Type B pancreatic cell (in vitro differentiated cells): ENCODE results near the gene SNW1. TPM values are rescaled to one million over a fixed set of nuclear protein-coding genes. Genes with fewer than 3 reads are reported as not detected.

Experiments used
- DNase-seq: peaks from one replicate; pipeline ENCODE4 v3.0.0; 2021; ENCODE audit warnings: mixed read lengths; ENCODE audit not compliant: unreplicated experiment; ENCODE audit errors: extremely low spot score
- H3K27ac Mint-ChIP-seq: 2 replicates; pipeline ENCODE4 v1.8.0; 2021; ENCODE audit warnings: mild to moderate bottlenecking, mixed read lengths
- H3K27me3 Mint-ChIP-seq: 2 replicates; pipeline ENCODE4 v1.8.0; 2021; ENCODE audit warnings: mixed read lengths
- H3K36me3 Mint-ChIP-seq: 2 replicates; pipeline ENCODE4 v1.8.0; 2021; ENCODE audit warnings: mixed read lengths
- H3K4me1 Mint-ChIP-seq: one replicate; pipeline ENCODE4 v1.8.0; 2021; ENCODE audit warnings: mixed read lengths; ENCODE audit not compliant: unreplicated experiment
- H3K4me3 Mint-ChIP-seq: 2 replicates; pipeline ENCODE4 v1.8.0; 2021; ENCODE audit warnings: mild to moderate bottlenecking, mixed read lengths
- H3K9me3 Mint-ChIP-seq: 2 replicates; pipeline ENCODE4 v1.8.0; 2021; ENCODE audit warnings: mixed read lengths
- CTCF ChIP-seq: fragments of 200-600 bp; sonication (generic); conservative IDR thresholded peaks from 2 replicates; pipeline ENCODE4 v1.5.0; 2021; ENCODE audit warnings: antibody characterized with exemption, mild to moderate bottlenecking
- total RNA-seq: library from RNA; stranded (reverse); gene quantifications from 2 replicates; pipeline ENCODE4 v1.2.1, GENCODE V29; 2021; ENCODE audit warnings: low replicate concordance

The SNW1 gene
- total RNA-seq, 1 donor from 2014 or later = 81.2 TPM

- H3K27me3 Mint-ChIP-seq = no peaks in the 10 kb centered on the region
- no peaks in the 10 kb centered on the region for H3K9me3 Mint-ChIP-seq
- peaks cover 30% of the 10 kb centered on the region for H3K4me1 Mint-ChIP-seq
- peaks cover 10% of the 10 kb centered on the region for H3K36me3 Mint-ChIP-seq
- H3K27ac Mint-ChIP-seq = peak within 1 kb of the TSS; percentile 85
- no peak for TF ChIP-seq CTCF
- DNase-seq = peak; percentile 84
- peak within 1 kb of the TSS; percentile 93 for H3K4me3 Mint-ChIP-seq
Observed at GRCh38 chr14:77707724-77708408, 53.1 kb downstream of the SNW1 start, which contains the start of the genes ALKBH1 and SLIRP. Gene ALKBH1, minus strand, starts transcription at chr14:77708023. Its CDS starts 19 bp downstream, at chr14:77708004. Gene SLIRP, plus strand, starts transcription at chr14:77708103. Its CDS starts 9 bp downstream, at chr14:77708112.

GRCh38 chr14:77707355-77707723 lies 53.6 kb downstream of the SNW1 start:
- Mint-ChIP-seq H3K4me1 (peaks cover 30% of the 10 kb centered on the region), H3K27ac (peak overlapping the region; percentile 85), H3K9me3 (no peaks in the 10 kb centered on the region), H3K27me3 (no peaks in the 10 kb centered on the region), H3K36me3 (peaks cover 10% of the 10 kb centered on the region), H3K4me3 (peak overlapping the region; percentile 93)
- TF ChIP-seq CTCF = no peak
- DNase-seq = no peak

GRCh38 chr14:77691259-77691658 lies 69.7 kb downstream of the SNW1 start:
- H3K27me3 Mint-ChIP-seq = no peaks in the 10 kb centered on the region

GRCh38 chr14:77682158-77682553 lies 78.8 kb downstream of the SNW1 start:
- DNase-seq = no peak
- H3K9me3 Mint-ChIP-seq = no peaks in the 10 kb centered on the region
- H3K4me3 Mint-ChIP-seq = no peak overlapping the region
- H3K27me3 Mint-ChIP-seq = no peaks in the 10 kb centered on the region
- H3K4me1 Mint-ChIP-seq = peaks cover 13% of the 10 kb centered on the region
- H3K27ac Mint-ChIP-seq = peak overlapping the region; percentile 19
- no peak for TF ChIP-seq CTCF
- peaks cover 34% of the 10 kb centered on the region for H3K36me3 Mint-ChIP-seq

More at GRCh38 chr14:77691259-77691658, 69.7 kb downstream of the SNW1 start:
- TF ChIP-seq CTCF = no peak
- Mint-ChIP-seq H3K36me3 (peaks cover 35% of the 10 kb centered on the region), H3K27ac (peak overlapping the region; percentile 24), H3K4me1 (peaks cover 6% of the 10 kb centered on the region), H3K4me3 (no peak overlapping the region), H3K9me3 (no peaks in the 10 kb centered on the region)
- DNase-seq = no peak

GRCh38 chr14:77681196-77682157 lies 79.5 kb downstream of the SNW1 start:
- Mint-ChIP-seq H3K9me3 (no peaks in the 10 kb centered on the region), H3K4me1 (peaks cover 8% of the 10 kb centered on the region), H3K27ac (peak overlapping the region; percentile 44), H3K27me3 (no peaks in the 10 kb centered on the region), H3K36me3 (peaks cover 31% of the 10 kb centered on the region), H3K4me3 (no peak overlapping the region)
- no peak for TF ChIP-seq CTCF
- DNase-seq = no peak
